HG02610 (cell line): Measurements from ENCODE around the gene ADORA1.

Experiments used
- ATAC-seq: cut with Tn5 transposase; IDR thresholded peaks from one replicate; pipeline ENCODE4 v1.9.1; 2021; ENCODE audit warnings: mild to moderate bottlenecking, moderate library complexity; ENCODE audit not compliant: unreplicated experiment

The ADORA1 gene

DNA sequence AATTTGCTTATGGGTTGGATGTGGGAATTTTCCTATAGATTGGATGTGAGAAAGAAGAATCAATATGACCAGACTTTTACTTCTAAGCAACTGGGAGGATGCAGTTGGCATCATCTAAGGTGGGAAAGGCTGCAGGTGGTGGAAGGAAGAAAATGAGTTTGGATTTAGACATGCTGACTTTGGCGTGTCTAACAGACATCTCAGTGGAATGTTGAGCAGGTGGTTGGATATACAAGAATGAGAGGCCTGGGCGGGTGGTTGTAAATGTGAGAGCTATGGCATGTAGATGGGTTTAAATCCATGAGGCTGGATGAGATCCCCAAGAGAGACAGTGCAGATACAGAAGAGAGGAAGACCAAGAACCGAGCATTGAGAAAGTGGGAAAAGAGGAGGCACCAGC is 10.5 kb downstream of the ADORA1 start:
- ATAC-seq, result no peak

DNA sequence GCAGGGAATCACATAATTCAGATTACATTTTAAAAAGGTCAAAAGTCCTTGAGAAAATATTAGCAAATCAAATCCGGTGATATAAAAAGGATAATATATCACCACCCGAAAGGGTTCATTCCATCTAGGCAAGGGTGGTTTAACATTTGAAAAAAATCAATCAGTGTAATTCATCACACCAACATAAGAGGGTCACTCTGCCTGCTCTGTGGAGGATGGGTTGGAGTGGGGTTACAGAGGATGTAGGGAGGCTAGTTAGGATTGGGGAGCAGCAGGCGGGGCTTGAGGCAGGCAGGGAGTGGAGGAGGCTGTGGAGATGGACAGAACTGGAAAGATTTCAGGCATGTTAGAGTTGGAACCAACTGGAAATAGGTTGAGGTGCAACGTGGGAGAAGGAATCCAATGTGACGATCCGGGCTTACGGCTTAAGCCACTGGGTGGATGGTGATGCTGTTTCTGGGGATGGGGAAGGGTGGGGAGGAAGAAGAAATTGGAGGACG is 12.5 kb downstream of the ADORA1 start:
- ATAC-seq, result no peak

DNA sequence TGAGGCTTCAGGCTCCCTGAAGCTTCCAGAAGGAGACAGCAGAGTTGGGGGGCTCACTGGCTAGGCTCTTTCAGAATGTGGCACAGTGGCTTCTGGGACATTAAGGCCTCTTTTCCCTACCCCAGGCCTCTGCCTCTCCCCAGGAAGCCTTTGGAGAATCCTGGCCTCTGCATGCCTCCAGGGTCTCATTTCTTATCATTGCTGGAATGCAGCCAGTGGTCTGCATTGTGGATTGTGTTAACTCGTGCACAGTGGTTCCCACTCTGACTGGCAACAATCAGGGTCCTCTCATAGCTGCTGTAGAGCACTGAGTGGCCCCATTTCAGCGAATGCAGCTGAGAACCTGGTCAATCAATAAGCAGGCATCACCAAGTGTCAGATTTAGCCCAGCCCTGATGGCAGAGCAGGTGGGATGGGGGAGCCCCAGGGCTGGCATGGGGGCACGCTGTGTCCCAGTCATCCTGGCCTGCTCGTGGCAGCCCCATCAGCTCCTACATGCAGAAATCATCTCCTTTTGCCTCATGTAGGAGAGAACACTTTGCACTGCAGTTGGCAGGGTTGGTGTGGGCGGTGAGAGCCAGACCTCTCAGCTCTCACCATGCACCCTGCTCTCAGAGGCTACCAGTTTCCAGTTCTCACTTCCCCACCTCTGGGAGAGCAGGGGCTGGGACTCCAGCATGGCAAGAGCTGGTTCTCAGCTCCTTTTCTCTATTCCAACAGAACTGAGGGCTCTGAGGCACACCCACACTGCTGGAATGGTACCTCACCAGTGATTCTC is 13.4 kb downstream of the ADORA1 start:
- ATAC-seq, result no peak

DNA sequence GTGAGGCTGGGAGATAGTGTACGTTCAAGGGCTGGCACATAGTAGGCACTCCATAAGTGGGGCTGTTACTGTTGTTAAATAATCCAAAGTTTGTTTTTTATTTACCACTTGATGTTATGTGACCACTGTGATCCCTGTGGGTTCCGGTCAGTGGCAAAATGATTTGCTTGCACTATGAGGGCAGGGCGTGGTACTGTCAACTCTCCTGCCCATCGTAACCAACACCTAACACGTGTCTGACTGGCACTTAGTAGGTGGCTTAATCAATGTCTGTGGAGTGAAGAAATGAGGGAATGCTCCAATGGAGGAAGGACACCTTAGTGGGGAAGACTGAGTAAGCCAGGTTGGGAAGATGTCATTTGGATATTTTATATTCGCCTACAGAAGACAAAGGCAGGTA is 14.6 kb downstream of the ADORA1 start:
- ATAC-seq, result no peak

DNA sequence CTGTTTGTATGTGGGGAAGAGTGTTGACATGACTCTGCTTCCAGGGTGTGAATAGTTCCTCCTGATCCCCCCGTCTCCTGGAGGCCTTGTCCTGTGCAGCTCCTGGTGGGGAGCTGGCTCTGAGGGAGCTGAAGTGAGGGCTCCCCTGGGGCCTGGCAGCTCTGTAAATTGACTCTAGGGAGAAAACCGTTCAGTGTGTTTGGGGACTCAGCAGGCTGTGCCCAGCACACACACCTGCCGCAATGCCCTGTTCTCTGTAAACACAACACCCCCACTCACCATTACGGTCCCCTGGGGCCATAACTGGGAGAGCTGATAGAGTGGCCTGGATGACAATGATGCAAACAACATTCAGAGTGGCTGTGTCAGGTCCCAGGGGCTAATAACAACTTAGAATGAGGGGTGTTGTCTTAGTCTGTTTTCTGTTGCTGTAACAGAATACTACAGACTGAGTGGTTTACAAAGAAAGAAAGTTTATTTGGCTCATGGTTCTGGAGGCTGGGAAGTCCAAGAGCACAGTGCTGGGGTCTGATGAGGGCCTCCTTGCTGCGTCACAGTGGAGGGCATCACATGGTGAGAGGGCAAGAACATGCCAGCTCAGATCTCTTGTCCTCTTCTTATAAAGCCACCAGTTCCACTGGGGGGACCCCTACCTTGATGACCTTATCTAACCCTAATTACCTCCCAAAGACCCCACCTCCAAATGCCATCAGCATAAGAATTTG is 15.3 kb downstream of the ADORA1 start:
- no peak for ATAC-seq

DNA sequence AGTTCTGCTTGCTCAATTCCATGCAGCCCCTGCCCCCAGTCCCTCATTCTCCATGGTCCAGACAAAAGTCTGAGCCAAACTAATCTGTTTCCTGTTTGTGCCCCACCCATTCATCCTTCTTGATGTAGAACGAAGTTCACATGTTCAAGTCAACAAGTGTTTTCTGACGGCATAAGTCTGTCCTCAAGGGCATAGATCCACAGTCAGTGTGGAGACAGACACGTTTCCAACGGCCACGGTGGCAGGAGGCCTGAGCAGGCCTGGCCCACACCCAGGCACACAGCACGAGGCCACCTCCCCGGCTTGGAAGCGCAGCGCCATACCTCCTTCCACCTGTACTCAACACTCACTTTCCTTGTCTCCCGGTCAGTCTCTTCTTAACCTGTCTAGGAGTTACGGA is 16.1 kb downstream of the ADORA1 start:
- ATAC-seq, result no peak

DNA sequence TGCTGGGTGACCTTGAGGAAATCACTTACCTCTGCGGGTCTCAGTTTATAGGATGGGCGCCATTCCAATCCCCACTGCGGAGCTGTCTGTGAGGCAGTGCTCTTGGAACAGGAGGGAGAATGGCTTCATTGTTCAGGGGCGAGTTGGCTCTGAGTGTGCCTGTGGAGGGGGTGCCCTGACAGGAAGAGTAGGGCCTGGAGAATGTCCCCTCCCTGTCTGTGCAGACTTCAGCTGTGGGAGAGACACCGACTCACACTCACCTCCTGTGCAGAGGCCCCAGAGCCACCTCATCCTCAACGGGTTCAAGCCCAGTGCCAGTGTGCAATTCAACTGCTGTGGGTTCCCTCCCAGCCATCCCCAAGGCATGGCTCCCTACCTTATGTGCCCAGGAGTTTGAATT is 17.1 kb downstream of the ADORA1 start:
- ATAC-seq, result no peak

DNA sequence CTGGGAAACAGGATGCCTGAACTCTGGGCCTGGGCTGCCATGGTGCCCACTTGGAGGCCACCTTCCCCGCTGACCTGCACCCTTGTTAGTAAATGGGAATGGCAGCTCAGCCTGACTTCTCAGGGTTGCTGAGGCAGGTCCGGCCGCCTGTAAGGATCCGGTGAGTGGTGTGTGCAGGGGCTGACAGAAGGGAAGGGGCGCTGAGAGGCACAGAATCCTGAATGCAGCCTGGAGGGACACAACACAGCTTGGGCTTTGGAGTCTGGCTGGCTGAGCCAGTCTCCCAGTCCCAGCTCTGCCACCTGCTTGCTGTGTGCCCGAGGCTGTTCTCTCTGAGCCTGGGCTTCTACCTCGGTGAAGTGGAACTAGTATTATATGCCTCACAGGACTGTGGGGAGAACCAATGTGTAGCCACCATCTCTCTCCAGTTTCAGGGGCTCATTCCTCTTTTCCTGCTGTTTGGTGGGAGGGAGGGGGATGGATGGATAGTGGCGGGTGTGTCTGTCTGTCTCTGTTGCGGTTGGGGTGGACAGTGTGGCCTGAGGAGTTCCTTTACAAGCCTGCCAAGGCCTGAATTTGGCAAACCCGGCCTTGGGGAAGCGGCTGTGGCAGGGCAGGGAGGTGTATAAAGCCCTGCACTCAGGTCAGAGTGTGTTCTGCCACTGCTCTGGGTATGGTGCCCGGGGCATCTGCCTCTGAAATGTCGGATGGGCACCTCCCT is 18.0 kb downstream of the ADORA1 start:
- no peak for ATAC-seq

DNA sequence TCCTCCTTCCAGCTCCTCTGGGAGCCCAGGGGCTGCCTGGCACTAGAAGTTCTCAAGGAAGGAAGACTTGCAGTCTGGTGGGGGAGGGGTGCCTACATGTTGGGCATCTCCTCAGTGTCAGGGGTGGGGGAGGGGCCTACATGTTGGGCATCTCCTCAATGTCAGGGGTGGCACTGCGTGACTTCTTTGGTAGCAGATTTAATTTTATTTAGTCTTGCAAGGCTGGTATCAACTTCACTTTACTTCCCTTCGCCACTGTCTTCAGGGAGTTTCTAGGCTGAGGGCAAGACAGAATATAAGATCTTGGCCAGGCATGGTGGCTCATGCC is 18.5 kb downstream of the ADORA1 start:
- ATAC-seq, result no peak

DNA sequence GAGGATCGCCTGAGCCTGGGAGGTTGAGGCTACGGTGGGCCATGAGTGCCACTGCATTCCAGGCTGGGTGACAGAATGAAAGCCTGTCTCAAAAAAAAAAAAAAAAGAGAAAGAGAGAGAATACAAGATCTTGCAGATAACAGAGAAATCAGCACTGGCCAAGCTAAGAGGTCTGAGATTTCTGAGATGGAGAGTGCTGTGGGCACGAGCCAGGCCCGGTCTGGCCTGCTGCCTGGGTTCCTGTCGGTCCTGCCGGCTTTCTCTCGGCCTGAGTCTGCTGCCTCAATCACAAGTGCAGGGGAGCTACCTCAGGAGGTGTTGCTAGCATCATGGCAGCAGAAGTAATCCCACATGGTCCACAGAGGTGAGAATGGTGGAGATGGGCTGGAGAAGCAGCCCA is 19.0 kb downstream of the ADORA1 start:
- no peak for ATAC-seq

DNA sequence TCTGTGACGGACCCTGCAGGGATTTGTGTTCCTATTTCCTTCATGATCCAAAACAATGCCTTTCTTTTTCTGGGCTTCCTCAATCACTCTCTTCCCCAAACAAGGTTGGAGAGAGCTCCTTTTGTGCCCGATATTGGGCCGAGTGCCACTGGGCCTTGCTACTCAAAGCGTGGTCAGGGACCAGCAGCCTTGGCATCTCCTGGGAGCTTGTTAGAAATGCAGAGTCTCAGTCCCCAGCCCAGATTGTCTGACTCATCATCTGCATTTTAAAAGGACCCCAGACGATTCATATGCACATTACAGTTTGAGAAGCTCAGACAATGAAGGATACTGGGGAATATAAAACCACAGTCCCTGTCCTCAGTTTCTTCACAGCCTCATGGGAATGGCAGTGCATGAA is 19.9 kb downstream of the ADORA1 start:
- ATAC-seq, result no peak

DNA sequence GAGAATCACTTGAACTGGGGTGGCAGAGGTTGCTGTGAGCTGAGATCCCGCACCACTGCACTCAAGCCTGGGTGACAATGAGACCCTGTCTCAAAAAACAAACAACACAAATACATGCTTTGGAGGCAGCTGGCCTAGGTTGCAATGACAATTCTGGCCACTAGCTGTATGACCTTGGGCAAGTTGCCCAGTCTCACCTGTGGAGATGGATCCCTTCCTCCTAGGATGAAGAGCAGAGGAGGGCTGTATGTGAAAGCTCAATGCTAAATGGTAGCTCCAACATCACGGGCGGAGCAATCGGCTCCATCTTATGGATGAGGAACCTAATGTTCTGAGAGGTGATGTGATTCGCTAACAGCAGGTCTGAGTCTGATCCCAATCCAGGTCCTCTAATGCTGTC is 20.6 kb downstream of the ADORA1 start:
- no peak for ATAC-seq

DNA sequence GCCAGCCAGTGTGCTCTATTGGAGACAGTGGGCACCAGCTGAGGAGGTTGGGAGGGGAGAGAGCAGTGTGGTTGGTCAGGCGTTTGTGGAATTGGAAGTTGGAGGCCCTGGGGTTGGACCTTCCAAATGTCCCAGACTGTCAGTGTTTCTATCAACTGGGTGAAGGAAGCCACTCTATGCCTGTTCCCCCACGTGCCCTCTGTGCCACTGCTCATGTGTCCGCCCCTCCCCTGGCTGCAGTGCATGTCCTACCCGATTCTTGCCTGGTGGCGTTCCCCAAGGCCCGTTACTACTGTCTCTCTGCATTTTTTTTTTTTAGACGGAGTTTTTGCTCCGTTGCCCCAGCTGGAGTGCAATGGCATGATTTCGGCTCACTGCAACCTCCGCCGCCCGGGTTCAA is 21.1 kb downstream of the ADORA1 start:
- ATAC-seq, result no peak

DNA sequence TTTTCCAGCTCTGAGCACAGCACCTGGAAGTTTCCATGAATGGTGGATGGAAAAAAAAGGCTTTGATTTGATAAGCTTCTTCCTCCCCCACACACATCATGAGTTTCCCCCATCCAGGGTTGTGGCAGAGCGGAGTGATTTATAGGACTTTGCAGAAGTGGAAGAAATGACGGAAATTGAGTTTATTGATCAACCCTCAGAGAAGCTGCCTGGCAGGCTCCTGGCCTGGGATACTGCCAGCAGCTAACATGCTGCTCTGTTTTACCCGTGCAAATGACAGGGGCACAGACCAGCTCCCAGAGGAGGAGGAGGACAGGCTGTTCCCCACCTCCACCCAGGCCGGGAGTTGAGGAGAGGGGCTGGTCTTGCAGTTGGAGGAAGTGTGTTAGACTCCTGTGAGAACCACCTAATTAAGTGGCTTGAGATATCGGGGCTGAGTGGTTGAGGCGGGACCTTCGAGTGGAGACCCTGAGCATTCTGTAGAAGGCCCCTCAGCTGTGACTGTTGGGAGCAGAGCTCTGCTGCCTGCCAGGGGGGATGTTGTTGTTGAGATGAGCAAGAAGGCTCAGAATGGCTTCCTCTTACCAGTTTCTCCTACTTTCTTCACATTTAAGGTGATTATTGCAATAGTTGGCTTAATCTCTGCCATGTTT is 21.8 kb downstream of the ADORA1 start:
- no peak for ATAC-seq

DNA sequence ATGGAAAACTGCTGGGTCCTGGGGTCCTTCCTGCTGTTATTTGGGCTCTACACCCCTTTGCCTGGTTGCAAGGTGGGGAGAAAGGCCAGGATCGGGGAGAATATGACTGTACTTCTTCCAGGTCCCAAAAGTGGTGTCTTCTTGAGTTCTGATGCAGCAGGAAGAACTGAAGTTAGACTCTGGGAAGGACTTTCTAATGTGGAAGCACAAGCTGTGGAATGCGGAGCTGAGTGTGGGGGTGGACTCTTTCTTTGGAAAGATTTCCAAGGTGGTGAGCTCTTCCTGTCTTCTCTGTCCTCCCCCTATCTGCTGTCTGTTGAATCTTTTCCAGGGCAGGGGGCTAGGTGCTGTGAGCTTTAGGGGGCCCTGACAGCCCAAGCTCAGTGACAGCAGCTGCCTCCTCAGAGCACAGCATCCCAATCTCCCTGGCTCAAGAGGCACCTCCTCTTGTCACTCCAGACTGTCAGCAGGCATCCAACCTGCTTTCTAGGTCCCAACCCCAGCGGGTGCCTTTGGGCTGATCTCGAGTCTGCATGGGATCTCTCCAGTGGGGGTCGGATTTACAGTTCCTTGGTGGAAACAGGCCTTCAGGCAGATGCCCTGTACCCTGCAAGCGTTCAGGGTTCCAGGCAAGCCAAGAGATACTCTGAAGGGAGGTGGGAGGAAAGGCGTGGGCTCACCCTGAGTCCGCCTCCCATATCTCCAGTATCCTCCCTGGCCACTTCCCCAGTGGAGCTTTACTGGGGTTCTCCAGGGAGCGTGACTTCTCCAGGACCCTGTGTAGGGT is 23.2 kb downstream of the ADORA1 start:
- no peak for ATAC-seq

DNA sequence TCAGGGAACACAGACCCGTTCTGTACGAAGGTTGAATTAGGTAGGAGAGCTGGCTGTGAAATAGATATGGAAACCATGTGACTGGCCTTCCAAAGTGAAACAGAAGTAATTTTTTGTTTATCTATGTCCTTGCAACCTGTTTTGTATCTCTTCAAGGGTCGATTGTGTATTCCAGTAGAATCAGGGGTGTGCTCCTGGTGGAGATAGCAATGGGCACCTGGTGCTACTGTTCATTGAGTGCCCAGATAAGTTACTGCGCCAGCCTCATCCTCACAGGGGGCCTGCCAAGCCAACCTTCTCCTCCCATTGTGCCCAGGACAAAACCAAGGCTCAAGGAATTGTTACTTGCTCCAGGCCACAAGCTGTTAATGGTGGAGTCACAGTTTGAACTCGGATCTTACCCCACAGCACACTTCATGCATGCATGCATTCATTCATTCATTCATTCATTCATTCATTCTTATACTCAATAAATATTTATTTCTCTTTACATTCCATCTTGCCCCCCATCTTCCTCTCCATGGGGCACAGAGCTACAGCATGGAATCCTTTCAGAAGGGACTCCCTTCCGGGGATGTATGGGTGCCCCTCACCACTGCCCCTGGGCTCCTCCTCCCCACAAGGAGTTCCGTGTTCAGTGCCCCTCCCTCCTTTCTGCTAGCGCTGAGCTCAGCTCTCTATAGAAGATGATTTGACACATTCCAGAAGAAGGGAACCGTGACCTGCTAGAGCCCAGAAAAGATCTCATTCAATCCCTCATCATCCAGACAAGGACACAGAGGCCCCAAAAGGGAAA is 24.0 kb downstream of the ADORA1 start:
- no peak for ATAC-seq

DNA sequence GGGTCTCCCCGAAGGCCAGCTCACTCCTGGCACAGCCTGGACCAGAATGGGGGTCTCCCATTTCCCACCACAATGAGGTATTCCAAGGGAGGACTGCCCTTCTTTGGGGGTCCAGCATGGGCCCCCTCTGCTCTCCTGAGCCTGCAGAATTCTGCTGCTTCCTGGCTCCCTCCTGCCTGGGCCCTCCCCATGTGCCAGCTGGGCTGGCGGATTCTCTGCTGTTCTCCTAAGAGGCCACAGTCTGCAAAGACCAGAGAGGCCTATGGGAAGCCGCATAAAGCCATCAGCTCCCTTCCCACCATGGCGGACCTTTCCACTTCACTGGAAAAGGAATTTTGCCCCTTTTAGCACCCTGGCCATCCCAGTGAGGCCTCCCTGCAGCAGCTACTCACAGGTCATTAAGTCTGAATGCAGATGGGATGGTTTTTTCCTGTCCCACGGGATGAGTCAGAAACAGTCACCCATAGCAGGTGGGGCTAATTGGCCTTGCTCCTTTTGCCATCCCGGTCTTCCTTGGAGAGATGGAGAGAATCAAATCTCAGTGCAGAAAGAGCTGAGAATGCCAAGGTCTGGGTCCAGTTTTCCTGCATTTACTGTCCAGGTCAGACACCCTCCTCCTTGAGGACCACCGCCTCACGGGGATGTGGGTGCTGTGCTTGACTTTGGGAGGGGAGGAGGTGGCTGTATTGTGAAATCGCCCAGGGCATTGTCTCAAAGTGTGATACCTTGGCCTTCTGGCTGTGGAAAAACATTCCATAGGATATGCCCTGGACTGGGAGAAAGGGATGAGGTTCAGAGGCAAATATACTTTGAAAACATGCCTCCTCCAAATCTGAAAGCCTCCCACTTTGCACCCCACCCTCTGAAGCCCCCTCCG is 24.9 kb downstream of the ADORA1 start:
- no peak for ATAC-seq

DNA sequence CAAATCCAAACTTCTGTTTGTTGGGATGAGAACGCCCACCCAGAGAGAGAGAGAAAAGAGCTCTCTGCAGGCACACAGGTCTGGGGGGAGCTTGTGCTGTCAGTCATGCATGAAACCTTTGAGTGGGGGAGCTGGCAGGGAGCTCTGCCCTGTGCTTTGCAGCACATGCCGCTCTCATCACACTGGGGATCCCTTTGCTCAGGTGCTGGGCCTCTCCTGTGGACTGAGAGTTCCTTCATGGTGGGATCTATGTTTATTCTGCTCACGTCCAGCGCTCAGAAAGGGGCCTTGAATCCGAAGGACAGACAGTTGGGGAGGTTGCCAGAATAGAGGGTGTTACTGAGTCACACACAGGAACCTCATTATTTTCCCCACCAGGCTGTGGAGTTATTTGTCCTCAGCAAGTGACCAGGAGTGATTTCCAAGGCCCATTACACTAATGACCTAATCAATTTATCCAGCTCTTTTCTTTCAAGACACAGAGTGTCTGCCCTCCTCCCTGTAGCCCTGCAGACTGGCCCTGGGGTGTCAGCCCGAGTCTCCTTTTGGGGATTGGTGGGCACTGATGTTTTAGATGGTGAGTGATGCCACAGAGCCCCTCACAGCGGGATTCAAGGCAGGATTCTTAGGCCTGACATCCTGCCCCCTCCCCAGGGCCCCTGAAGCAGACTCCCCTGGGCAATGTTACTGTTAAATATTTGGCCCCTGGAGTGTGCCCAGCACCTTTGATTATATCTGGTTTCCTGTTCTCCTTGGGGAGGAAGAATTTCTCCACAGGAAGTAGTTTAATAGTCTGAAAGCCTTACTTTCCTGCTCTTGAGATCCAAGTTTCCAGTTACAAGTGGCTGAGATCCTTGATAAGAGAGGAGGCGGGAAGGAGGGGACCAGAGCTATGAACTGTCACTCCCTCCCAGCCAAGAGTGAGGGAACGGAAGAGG is 25.8 kb downstream of the ADORA1 start:
- ATAC-seq, result no peak
